WTC11 (cell line): ENCODE results near the gene TRAF2. TPM values are rescaled to one million over a fixed set of nuclear protein-coding genes. Genes with fewer than 3 reads are reported as not detected.

ENCODE experiments used
- ATAC-seq: fragments of 200-7000 bp; cut with Tn5 transposase; 2 replicates; pipeline ENCODE4 v1.10.0; 2021; ENCODE audit warnings: mild to moderate bottlenecking, moderate library complexity
- CTCF ChIA-PET: fragments of 300-600 bp; sonication (Branson Sonifier 250); formaldehyde crosslinking; loops from one replicate; lab custom pipeline; 2021; ENCODE audit warnings: antibody characterized with exemption; lab: Charles Lee
- POLR2A ChIA-PET: fragments of 350-600 bp; sonication (Branson Sonifier 250); formaldehyde crosslinking; loops from one replicate; lab custom pipeline; 2021; ENCODE audit warnings: antibody characterized with exemption; lab: Charles Lee
- DNase-seq: peaks from one replicate; pipeline ENCODE4 v3.0.0; 2021; ENCODE audit warnings: low spot score
- H3K27ac Mint-ChIP-seq: 2 replicates; pipeline ENCODE4 v1.8.0; 2021; ENCODE audit warnings: mixed read lengths
- H3K27me3 Mint-ChIP-seq: 2 replicates; pipeline ENCODE4 v1.8.0; 2021; ENCODE audit warnings: low read depth, mild to moderate bottlenecking, moderate library complexity, mixed read lengths
- H3K36me3 Mint-ChIP-seq: 2 replicates; pipeline ENCODE4 v1.8.0; 2021; ENCODE audit warnings: mixed read lengths
- H3K4me1 Mint-ChIP-seq: 2 replicates; pipeline ENCODE4 v1.8.0; 2022; ENCODE audit warnings: mixed read lengths
- H3K4me3 Mint-ChIP-seq: 2 replicates; pipeline ENCODE4 v1.8.0; 2021; ENCODE audit warnings: mild to moderate bottlenecking, moderate library complexity, mixed read lengths
- H3K9me3 Mint-ChIP-seq: 2 replicates; pipeline ENCODE4 v1.8.0; 2021; ENCODE audit warnings: mixed read lengths
- ELF4 ChIP-seq: sonication (generic); formaldehyde crosslinking; IDR thresholded peaks from 2 replicates; pipeline ENCODE4 v1.8.1; 2022; ENCODE audit warnings: low read depth, mild to moderate bottlenecking, moderate library complexity, missing genetic modification reagents
- GRHL2 ChIP-seq: fragments of 250-450 bp; sonication (Bioruptor Pico); IDR thresholded peaks from 2 replicates; pipeline ENCODE4 v1.8.0; 2022; ENCODE audit warnings: mild to moderate bottlenecking, moderate library complexity; ENCODE audit not compliant: insufficient replicate concordance, severe bottlenecking
- GTF2I ChIP-seq: fragments of 250-450 bp; sonication (Bioruptor Pico); conservative IDR thresholded peaks from 2 replicates; pipeline ENCODE4 v1.4.0; 2021; ENCODE audit warnings: mild to moderate bottlenecking
- MYBL2 ChIP-seq: sonication (generic); formaldehyde crosslinking; IDR thresholded peaks from 2 replicates; pipeline ENCODE4 v1.8.1; 2023; ENCODE audit warnings: mild to moderate bottlenecking, moderate library complexity, missing genetic modification reagents
- SMAD4 ChIP-seq: sonication (generic); formaldehyde crosslinking; IDR thresholded peaks from 2 replicates; pipeline ENCODE4 v1.8.0; 2022; ENCODE audit warnings: mild to moderate bottlenecking, missing genetic modification reagents
- TP53 ChIP-seq: sonication (generic); formaldehyde crosslinking; IDR thresholded peaks from 2 replicates; pipeline ENCODE4 v1.8.1; 2023; ENCODE audit warnings: mild to moderate bottlenecking, missing genetic modification reagents
- ZNF219 ChIP-seq: sonication (generic); formaldehyde crosslinking; IDR thresholded peaks from 2 replicates; pipeline ENCODE4 v1.8.0; 2023; ENCODE audit warnings: missing genetic modification reagents, mild to moderate bottlenecking, borderline replicate concordance
- ZNF232 ChIP-seq: sonication (generic); formaldehyde crosslinking; IDR thresholded peaks from 2 replicates; pipeline ENCODE4 v1.8.0; 2022; ENCODE audit warnings: mild to moderate bottlenecking, missing genetic modification reagents
- ZNF671 ChIP-seq: fragments of 250-450 bp; sonication (Bioruptor Pico); IDR thresholded peaks from 2 replicates; pipeline ENCODE4 v1.8.0; 2021; ENCODE audit warnings: mild to moderate bottlenecking
- total RNA-seq: library from RNA; stranded (reverse); gene quantifications from 3 replicates; pipeline ENCODE4 v1.2.3, GENCODE V29; 2021
- TF ChIP-seq, protein P1 (sequence below): sonication (generic); formaldehyde crosslinking; IDR thresholded peaks from 2 replicates; pipeline ENCODE4 v1.8.0; 2023; ENCODE audit warnings: mild to moderate bottlenecking, missing genetic modification reagents
- TF ChIP-seq, protein P2 (sequence below): fragments of 250-450 bp; sonication (Bioruptor Pico); IDR thresholded peaks from 2 replicates; pipeline ENCODE4 v1.8.0; 2021; ENCODE audit warnings: mild to moderate bottlenecking
- TF ChIP-seq, protein P3 (sequence below): fragments of 250-450 bp; sonication (Bioruptor Pico); IDR thresholded peaks from 2 replicates; pipeline ENCODE4 v1.9.0; 2021; ENCODE audit warnings: mild to moderate bottlenecking
- TF ChIP-seq, protein P4 (sequence below): sonication (generic); formaldehyde crosslinking; IDR thresholded peaks from 2 replicates; pipeline ENCODE4 v1.8.1; 2022; ENCODE audit warnings: low read depth, missing genetic modification reagents, borderline replicate concordance
- TF ChIP-seq, protein P5 (sequence below): sonication (generic); formaldehyde crosslinking; IDR thresholded peaks from 2 replicates; pipeline ENCODE4 v1.8.1; 2023; ENCODE audit warnings: mild to moderate bottlenecking, missing genetic modification reagents, moderate library complexity
- TF ChIP-seq, protein P6 (sequence below): sonication (generic); formaldehyde crosslinking; IDR thresholded peaks from 2 replicates; pipeline ENCODE4 v1.8.1; 2023; ENCODE audit warnings: mild to moderate bottlenecking, missing genetic modification reagents, borderline replicate concordance
- TF ChIP-seq, protein P7 (sequence below): sonication (generic); formaldehyde crosslinking; IDR thresholded peaks from 2 replicates; pipeline ENCODE4 v1.8.1; 2022; ENCODE audit warnings: mild to moderate bottlenecking, missing genetic modification reagents, moderate library complexity, borderline replicate concordance

The TRAF2 gene
- total RNA-seq, 1 experiment from 2014 or later, result 55.0 TPM

DNA sequence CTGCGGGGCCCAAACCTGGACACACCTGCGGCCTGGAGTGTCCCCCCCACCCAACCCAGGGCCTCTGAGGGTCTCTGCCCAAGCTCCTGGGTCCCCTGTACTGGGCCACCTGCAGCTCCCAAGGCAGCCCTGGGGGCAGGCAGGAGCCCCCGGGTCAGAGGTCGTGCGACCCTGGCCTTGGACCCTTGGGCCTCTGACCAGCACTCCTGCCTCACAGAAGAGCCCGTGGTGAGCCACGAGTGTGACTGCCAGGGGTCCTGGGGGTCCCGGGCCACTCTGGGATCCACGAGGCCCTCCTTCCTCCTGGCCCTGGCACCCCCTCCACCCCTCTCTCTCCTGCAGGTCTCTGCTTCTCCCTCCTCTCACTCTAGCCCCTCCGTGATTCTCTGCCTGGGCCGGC, 86.0 kb downstream of the TRAF2 start (continued):
- TF ChIP-seq ZNF671 (CRISPR knock-in tag) (no peak), SMAD4 (CRISPR knock-in tag) (no peak), ZNF219 (no peak), MYBL2 (CRISPR knock-in tag) (no peak), ELF4 (no peak)
- TF ChIP-seq, protein P1, sequence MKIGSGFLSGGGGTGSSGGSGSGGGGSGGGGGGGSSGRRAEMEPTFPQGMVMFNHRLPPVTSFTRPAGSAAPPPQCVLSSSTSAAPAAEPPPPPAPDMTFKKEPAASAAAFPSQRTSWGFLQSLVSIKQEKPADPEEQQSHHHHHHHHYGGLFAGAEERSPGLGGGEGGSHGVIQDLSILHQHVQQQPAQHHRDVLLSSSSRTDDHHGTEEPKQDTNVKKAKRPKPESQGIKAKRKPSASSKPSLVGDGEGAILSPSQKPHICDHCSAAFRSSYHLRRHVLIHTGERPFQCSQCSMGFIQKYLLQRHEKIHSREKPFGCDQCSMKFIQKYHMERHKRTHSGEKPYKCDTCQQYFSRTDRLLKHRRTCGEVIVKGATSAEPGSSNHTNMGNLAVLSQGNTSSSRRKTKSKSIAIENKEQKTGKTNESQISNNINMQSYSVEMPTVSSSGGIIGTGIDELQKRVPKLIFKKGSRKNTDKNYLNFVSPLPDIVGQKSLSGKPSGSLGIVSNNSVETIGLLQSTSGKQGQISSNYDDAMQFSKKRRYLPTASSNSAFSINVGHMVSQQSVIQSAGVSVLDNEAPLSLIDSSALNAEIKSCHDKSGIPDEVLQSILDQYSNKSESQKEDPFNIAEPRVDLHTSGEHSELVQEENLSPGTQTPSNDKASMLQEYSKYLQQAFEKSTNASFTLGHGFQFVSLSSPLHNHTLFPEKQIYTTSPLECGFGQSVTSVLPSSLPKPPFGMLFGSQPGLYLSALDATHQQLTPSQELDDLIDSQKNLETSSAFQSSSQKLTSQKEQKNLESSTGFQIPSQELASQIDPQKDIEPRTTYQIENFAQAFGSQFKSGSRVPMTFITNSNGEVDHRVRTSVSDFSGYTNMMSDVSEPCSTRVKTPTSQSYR, result no peak
- TF ChIP-seq, protein P2, sequence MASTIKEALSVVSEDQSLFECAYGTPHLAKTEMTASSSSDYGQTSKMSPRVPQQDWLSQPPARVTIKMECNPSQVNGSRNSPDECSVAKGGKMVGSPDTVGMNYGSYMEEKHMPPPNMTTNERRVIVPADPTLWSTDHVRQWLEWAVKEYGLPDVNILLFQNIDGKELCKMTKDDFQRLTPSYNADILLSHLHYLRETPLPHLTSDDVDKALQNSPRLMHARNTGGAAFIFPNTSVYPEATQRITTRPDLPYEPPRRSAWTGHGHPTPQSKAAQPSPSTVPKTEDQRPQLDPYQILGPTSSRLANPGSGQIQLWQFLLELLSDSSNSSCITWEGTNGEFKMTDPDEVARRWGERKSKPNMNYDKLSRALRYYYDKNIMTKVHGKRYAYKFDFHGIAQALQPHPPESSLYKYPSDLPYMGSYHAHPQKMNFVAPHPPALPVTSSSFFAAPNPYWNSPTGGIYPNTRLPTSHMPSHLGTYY (CRISPR knock-in tag), result no peak

DNA sequence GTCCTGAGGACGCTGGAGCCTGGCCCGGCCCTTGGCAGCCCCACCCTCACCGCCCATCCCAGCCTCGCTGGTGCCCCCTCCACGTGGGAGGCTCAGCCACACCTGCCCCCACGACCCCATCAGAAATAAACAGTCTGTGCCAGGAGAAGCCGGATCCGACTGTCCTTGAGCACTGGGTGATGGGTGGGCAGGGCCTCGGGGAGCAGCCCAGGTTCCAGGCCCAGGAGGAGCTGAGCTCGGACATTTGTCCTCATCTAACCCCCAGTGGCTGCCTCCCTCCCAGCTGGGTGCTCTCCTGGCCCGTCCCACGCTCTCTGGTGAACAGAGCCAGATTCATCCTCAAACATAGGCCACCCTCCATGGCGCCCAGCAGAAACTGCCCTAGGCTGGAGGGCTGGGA, 86.4 kb downstream of the TRAF2 start:
- H3K4me1 Mint-ChIP-seq, result peaks cover 3% of the 10 kb centered on the region; the same call in 1 of the 2 replicates
- DNase-seq (no peak), ATAC-seq (no peak)
- no peaks in the 10 kb centered on the region for H3K9me3 Mint-ChIP-seq
- no peaks in the 10 kb centered on the region for H3K36me3 Mint-ChIP-seq
- H3K27me3 Mint-ChIP-seq, result peaks cover 3% of the 10 kb centered on the region; the same call in 1 of the 2 replicates
- ChIA-PET POLR2A (no interaction called here), CTCF (interaction anchor here (0.6 to 3.1 kb wide), 3 partner anchors 25 to 190 kb away, joined by 4 to 17 read pairs (median 6); no protein-coding TSS in a partner anchor)
- H3K4me3 Mint-ChIP-seq, result no peak overlapping the region
- TF ChIP-seq, protein P3, sequence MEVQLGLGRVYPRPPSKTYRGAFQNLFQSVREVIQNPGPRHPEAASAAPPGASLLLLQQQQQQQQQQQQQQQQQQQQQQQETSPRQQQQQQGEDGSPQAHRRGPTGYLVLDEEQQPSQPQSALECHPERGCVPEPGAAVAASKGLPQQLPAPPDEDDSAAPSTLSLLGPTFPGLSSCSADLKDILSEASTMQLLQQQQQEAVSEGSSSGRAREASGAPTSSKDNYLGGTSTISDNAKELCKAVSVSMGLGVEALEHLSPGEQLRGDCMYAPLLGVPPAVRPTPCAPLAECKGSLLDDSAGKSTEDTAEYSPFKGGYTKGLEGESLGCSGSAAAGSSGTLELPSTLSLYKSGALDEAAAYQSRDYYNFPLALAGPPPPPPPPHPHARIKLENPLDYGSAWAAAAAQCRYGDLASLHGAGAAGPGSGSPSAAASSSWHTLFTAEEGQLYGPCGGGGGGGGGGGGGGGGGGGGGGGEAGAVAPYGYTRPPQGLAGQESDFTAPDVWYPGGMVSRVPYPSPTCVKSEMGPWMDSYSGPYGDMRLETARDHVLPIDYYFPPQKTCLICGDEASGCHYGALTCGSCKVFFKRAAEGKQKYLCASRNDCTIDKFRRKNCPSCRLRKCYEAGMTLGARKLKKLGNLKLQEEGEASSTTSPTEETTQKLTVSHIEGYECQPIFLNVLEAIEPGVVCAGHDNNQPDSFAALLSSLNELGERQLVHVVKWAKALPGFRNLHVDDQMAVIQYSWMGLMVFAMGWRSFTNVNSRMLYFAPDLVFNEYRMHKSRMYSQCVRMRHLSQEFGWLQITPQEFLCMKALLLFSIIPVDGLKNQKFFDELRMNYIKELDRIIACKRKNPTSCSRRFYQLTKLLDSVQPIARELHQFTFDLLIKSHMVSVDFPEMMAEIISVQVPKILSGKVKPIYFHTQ, result no peak
- TF ChIP-seq, protein P4, sequence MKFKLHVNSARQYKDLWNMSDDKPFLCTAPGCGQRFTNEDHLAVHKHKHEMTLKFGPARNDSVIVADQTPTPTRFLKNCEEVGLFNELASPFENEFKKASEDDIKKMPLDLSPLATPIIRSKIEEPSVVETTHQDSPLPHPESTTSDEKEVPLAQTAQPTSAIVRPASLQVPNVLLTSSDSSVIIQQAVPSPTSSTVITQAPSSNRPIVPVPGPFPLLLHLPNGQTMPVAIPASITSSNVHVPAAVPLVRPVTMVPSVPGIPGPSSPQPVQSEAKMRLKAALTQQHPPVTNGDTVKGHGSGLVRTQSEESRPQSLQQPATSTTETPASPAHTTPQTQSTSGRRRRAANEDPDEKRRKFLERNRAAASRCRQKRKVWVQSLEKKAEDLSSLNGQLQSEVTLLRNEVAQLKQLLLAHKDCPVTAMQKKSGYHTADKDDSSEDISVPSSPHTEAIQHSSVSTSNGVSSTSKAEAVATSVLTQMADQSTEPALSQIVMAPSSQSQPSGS (CRISPR knock-in tag), result no peak
- TF ChIP-seq GTF2I (CRISPR knock-in tag), result no peak
- no peak for TF ChIP-seq GRHL2 (CRISPR knock-in tag)
- TF ChIP-seq, all 79 proteins: peak for 0
- H3K27ac Mint-ChIP-seq, result no peak overlapping the region

DNA sequence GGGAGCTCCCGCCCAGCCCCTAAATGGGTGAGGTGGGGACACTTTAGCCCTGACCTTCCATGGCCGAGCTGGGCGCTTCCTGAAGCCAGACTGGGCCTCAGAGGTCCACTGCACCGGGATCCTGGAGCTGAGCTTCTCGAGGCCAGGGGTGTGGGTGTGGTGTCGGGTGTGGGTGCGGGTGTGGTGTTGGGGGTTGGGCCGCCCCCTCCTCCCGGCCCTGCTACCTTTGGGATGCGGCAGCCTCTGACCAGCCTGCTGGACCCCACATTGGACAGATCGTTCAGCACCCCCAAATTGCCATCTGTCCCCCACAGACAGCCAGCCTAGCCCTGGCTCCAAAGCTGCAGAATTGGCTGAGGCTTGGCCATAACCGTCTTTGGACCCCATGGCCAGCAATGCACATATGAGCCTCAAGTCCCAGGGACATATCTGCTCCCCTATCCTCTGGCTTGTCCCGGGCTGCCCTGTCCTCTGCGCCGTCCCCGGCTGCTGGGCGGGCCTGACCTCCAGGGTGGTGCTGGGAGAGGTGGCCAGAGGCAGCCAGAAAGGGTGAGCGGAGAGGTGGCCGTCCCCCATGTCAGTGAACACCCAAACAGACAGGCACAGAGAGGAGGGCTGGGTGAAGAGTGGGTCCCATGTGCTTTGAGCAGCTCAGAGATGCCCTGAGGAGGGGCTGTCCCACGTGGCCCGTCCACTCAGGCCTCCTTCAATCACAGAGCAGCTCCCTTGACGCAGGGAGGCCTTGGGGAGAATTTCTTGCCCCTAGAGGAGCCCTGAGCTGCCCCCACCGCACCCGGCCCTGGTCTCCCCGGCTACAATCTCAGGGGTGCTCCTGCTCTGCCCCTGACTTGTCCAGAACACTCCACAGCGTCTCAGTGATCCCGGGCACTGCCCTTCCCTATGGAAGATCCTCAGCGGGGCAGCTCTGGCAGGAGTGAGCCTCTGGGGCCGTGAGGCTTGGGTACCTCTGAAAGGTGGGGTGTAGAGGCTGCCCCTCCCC, 87.6 kb downstream of the TRAF2 start:
- DNase-seq (no peak), ATAC-seq (no peak)
- Mint-ChIP-seq H3K27ac (no peak overlapping the region), H3K4me1 (peaks cover 3% of the 10 kb centered on the region; the same call in 1 of the 2 replicates), H3K36me3 (no peaks in the 10 kb centered on the region), H3K4me3 (no peak overlapping the region), H3K27me3 (peaks cover 3% of the 10 kb centered on the region; the same call in 1 of the 2 replicates), H3K9me3 (no peaks in the 10 kb centered on the region)
- ChIA-PET CTCF (interaction anchor here (0.5 to 6.2 kb wide), 10 partner anchors 9 to 189 kb away, joined by 3 to 117 read pairs (median 5); no protein-coding TSS in a partner anchor), POLR2A (no interaction called here)
- TF ChIP-seq ZNF219 (no peak), ZNF232 (CRISPR knock-in tag) (no peak), SMAD4 (CRISPR knock-in tag) (no peak), TP53 (CRISPR knock-in tag) (no peak)
- TF ChIP-seq, protein P5, sequence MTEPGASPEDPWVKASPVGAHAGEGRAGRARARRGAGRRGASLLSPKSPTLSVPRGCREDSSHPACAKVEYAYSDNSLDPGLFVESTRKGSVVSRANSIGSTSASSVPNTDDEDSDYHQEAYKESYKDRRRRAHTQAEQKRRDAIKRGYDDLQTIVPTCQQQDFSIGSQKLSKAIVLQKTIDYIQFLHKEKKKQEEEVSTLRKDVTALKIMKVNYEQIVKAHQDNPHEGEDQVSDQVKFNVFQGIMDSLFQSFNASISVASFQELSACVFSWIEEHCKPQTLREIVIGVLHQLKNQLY, result no peak
- TF ChIP-seq, protein P6, sequence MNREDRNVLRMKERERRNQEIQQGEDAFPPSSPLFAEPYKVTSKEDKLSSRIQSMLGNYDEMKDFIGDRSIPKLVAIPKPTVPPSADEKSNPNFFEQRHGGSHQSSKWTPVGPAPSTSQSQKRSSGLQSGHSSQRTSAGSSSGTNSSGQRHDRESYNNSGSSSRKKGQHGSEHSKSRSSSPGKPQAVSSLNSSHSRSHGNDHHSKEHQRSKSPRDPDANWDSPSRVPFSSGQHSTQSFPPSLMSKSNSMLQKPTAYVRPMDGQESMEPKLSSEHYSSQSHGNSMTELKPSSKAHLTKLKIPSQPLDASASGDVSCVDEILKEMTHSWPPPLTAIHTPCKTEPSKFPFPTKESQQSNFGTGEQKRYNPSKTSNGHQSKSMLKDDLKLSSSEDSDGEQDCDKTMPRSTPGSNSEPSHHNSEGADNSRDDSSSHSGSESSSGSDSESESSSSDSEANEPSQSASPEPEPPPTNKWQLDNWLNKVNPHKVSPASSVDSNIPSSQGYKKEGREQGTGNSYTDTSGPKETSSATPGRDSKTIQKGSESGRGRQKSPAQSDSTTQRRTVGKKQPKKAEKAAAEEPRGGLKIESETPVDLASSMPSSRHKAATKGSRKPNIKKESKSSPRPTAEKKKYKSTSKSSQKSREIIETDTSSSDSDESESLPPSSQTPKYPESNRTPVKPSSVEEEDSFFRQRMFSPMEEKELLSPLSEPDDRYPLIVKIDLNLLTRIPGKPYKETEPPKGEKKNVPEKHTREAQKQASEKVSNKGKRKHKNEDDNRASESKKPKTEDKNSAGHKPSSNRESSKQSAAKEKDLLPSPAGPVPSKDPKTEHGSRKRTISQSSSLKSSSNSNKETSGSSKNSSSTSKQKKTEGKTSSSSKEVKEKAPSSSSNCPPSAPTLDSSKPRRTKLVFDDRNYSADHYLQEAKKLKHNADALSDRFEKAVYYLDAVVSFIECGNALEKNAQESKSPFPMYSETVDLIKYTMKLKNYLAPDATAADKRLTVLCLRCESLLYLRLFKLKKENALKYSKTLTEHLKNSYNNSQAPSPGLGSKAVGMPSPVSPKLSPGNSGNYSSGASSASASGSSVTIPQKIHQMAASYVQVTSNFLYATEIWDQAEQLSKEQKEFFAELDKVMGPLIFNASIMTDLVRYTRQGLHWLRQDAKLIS, result no peak
- TF ChIP-seq, protein P7, sequence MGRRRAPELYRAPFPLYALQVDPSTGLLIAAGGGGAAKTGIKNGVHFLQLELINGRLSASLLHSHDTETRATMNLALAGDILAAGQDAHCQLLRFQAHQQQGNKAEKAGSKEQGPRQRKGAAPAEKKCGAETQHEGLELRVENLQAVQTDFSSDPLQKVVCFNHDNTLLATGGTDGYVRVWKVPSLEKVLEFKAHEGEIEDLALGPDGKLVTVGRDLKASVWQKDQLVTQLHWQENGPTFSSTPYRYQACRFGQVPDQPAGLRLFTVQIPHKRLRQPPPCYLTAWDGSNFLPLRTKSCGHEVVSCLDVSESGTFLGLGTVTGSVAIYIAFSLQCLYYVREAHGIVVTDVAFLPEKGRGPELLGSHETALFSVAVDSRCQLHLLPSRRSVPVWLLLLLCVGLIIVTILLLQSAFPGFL (CRISPR knock-in tag), result no peak
